GM21447 (cell line): ENCODE measurements around the gene NUDT1.
A peak's percentile ranks its signal among the peaks of the same experiment; 100 is the strongest.
"Not testable (repeated sequence)": the region's sequence is repeated elsewhere in the genome, so short reads cannot be mapped to it uniquely, and the experiment has no call there.

Experiments used
- ATAC-seq: cut with Tn5 transposase; IDR thresholded peaks from one replicate; pipeline ENCODE4 v1.9.1; 2021; ENCODE audit not compliant: unreplicated experiment

NUDT1 gene

GRCh38 chr7:2264158-2264557 lies 22.1 kb downstream of the NUDT1 start:
- no peak for ATAC-seq

DNA sequence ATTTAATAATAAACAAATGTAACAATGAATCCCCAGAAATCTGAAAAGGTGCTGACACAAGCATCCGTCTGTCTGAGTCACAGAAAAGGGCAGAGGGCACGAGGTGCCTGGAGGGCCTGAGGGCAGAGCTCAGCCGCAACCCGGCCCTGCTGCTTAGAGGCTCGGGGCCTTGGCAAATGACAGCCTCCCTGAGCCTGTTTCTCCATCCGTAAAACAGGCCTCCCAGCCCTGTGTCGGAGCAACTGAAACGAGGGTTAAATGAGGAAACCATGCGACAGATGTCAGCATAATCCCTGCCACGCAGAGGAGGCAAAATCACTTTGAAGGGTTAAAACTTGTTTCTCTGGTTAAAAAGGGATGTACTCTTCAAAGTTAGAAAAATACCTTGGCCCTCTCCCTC lies 24.9 kb downstream of the NUDT1 start:
- no peak for ATAC-seq

GRCh38 chr7:2269089-2269990 lies 27.3 kb downstream of the NUDT1 start:
- ATAC-seq: not testable (repeated sequence)

- ATAC-seq: no peak
Measured at GRCh38 chr7:2269991-2270460, 28.0 kb downstream of the NUDT1 start.

DNA sequence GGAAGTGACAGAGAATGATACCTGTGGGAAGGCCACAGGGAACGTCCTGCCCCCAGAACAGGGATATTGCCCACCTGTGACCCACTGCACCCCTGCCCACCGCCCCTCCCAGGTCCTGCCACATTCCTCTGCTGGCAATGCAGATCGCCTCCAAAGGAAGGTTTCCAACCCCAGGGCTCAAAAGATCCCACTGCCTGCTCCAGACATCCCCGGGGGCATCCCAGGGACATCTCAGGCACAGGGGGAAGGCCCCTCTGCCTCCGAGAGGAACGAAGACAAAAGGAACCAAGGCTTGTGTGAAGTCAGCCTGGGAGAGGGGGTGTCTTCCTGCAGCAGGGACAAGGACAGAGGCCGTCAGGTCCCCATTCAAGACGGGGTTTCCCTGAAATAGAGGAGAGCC lies 28.5 kb downstream of the NUDT1 start:
- ATAC-seq: no peak

- no peak for ATAC-seq
Measured at GRCh38 chr7:2271273-2272026, 29.4 kb downstream of the NUDT1 start.

GRCh38 chr7:2272031-2272430 lies 30.0 kb downstream of the NUDT1 start:
- ATAC-seq: no peak

- ATAC-seq: no peak
Measured at GRCh38 chr7:2273866-2274265, 31.8 kb downstream of the NUDT1 start.

GRCh38 chr7:2274666-2275065 lies 32.6 kb downstream of the NUDT1 start:
- no peak for ATAC-seq

GRCh38 chr7:2275101-2275500 lies 33.1 kb downstream of the NUDT1 start:
- ATAC-seq: no peak

- no peak for ATAC-seq
Measured at GRCh38 chr7:2276107-2276506, 34.1 kb downstream of the NUDT1 start.

DNA sequence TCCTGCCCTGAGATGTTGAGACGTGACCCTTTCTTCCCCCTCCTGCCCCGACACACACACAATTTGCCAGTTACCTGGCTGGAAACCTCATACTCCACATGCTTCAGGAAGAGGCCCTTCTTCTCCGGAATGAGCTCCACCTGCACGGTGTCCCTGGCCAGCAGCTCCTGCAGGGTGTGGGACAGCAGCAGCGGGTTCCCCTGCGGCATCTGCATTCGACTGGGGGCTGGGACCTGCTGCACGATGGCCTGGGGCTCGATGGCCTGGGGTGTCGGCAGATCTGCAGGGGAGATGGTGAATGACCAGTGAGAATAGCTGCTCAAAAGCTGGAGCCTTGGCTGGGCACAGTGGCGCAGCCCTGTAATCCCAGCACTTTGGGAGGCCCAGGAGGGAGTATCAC lies 36.0 kb downstream of the NUDT1 start:
- no peak for ATAC-seq

GRCh38 chr7:2279896-2280295 lies 37.9 kb downstream of the NUDT1 start:
- no peak for ATAC-seq

- no peak for ATAC-seq
Measured at GRCh38 chr7:2280424-2280823, 38.4 kb downstream of the NUDT1 start.

- ATAC-seq: no peak
Measured at GRCh38 chr7:2281541-2281940, 39.5 kb downstream of the NUDT1 start.

GRCh38 chr7:2282185-2282751 lies 40.2 kb downstream of the NUDT1 start:
- no peak for ATAC-seq

DNA sequence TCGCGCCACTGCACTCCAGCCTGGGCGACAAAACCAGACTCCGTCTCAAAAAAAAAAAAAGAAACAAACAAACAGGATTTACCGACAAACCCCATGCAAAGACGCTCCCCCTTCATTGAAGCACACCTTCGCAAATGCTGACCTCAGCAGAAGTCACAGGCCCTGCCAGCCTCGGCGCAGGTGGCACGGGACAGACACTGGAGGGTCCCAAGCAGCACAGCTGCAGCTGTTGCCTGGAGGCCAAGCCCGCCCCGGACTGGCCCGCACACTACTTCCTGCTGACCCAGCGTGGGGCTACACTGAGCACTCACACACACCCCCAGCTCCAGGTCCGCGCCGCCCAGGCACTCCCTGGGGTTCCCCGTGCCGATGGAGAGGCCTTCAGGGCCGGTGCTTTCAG lies 41.0 kb downstream of the NUDT1 start:
- ATAC-seq: no peak

GRCh38 chr7:2287745-2288144 lies 45.7 kb downstream of the NUDT1 start:
- no peak for ATAC-seq

DNA sequence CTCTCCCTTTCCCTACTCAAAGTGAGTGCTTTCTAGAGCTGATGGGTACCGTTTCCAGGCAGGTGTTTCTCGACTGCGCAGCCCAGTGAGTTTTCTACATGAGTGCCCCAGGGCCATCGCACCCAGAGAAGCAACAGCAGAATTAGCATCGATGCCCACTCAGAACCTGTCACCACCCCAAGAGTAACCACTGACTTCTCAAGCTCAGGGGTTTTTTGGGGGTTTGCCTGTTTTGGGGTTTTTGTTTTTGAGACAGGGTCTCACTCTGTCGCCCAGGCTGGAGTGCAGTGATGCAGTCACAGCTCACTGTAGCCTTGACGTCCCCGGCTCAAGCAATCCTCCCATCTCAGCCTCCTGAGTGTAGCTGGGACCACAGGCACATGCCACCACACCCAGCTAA lies 46.5 kb downstream of the NUDT1 start:
- ATAC-seq: peak; percentile 81

- ATAC-seq: no peak
Measured at GRCh38 chr7:2289111-2289586, 47.1 kb downstream of the NUDT1 start.

- ATAC-seq: no peak
Measured at GRCh38 chr7:2289621-2290020, 47.6 kb downstream of the NUDT1 start.

DNA sequence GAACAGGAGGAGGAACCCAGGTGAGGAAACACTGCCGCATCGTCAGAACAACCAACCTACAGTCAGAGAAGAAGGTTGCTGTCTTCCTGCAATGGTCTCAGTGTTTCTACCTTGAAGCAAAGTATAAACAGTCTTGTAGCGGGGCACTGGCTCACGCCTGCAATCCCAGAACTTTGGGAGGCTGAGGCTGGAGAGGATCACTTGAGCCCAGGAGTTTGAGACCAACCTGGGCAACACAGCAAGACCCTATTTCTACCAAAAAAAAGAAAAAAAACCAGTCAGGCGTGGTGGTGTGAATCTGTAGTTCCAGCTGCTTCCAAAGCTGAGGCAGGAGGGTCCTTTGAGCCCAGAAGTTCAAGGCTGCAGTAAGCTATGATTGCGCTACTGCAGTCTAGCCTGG lies 48.9 kb downstream of the NUDT1 start:
- ATAC-seq: no peak
